Body of pancreas (tissue), 4 donors: ENCODE measurements around the gene RITA1. TPM values are rescaled to one million over a fixed set of nuclear protein-coding genes. Genes with fewer than 3 reads are reported as not detected.

Source experiments
- ATAC-seq: fragments of 150-250 bp; one replicate; pipeline ENCODE4 v1.9.1; 2016
- DNase-seq, 4 donors: peaks; one replicate each; pipeline ENCODE4 v3.0.0-alpha.2; 2019
- H3K27ac ChIP-seq, 4 donors: fragments of 200-600 bp; sonication (generic); 1 replicate in 3 of 4; 2 replicates in 1 of 4; pipeline versions ENCODE4 v1.5.1 to v1.6.1; 2016 to 2019; ENCODE audit warnings: mild to moderate bottlenecking in 1 of 4, mixed read lengths in 1 of 4, moderate library complexity in 1 of 4
- H3K27me3 ChIP-seq, 2 donors: fragments of 200-600 bp; sonication (generic); one replicate each; pipeline ENCODE4 v1.6.0; 2016; ENCODE audit warnings: mild to moderate bottlenecking in 1 of 2
- H3K36me3 ChIP-seq, 2 donors: fragments of 200-600 bp; sonication (generic); replicated peaks in 1 of 2; 2 replicates each; pipeline ENCODE4 v1.5.1; 2016; ENCODE audit warnings: low read depth in 2 of 2; ENCODE audit not compliant: insufficient read depth in 1 of 2
- H3K4me1 ChIP-seq: fragments of 200-600 bp; sonication (generic); one replicate; pipeline ENCODE4 v1.6.0; 2016
- H3K4me3 ChIP-seq, 2 donors: fragments of 200-600 bp; sonication (generic); 1 replicate in 1 of 2; 2 replicates in 1 of 2; pipeline ENCODE4 v1.5.1; 2016 to 2019
- H3K9me3 ChIP-seq, 3 donors: fragments of 200-600 bp; sonication (generic); 1 replicate in 2 of 3; 2 replicates in 1 of 3; pipeline ENCODE4 v1.5.1; 2016
- CTCF ChIP-seq, 7 experiments: fragments of 450-650 bp in 4 of 7; fragments of 200-600 bp in 3 of 7; sonication (generic) in 3 of 7; IDR thresholded peaks; one replicate each; pipeline ENCODE4 v1.5.1; 2016 to 2019; ENCODE audit warnings: antibody characterized with exemption in 7 of 7
- POLR2A ChIP-seq, 3 donors: fragments of 450-650 bp; IDR thresholded peaks; one replicate each; pipeline ENCODE4 v1.6.1; 2016; ENCODE audit warnings: antibody characterized with exemption in 3 of 3, mild to moderate bottlenecking in 2 of 3
- WGBS, 2 donors: methylation state at CpG; one replicate each; pipeline ENCODE4 v1.1.5; 2017; 5-methylcytosine and 5-hydroxymethylcytosine counted together
- intact Hi-C: fragments of 100-400 bp; cut with DNase I; formaldehyde crosslinking; loops from one replicate; pipeline ENCODE4 v1.15.1; 2023
- total RNA-seq, 2 donors: library from RNA; depleted of rRNA; stranded (reverse); fragments of >200 nt; gene quantifications; one replicate each; pipeline ENCODE4 v1.1.0, GENCODE V29; 2016

Gene RITA1
- total RNA-seq, 2 donors from 2014 or later = 6.9 to 15.3 TPM

GRCh38 chr12:113169697-113170096, 15.8 kb upstream of the RITA1 start:
- H3K4me3 ChIP-seq = no peak overlapping the region
- H3K27ac ChIP-seq = no peak overlapping the region
- 87 to 91% methylated on average over 4 to 13 of the region's 13 CpGs for WGBS, 2 donors
- no peak for ATAC-seq
- H3K9me3 ChIP-seq = no peaks in the 10 kb centered on the region
- H3K4me1 ChIP-seq = no peaks in the 10 kb centered on the region
- peaks cover 25 to 56% of the 10 kb centered on the region in 2 donors for H3K36me3 ChIP-seq
- no peaks in the 10 kb centered on the region for H3K27me3 ChIP-seq
- TF ChIP-seq POLR2A (IDR thresholded peaks at IDR 0.05) (no peak), CTCF (IDR thresholded peaks at IDR 0.05) (no peak)
- DNase-seq = no peak
- intact Hi-C loops = loop anchor here (5.0 kb wide), 1 partner anchor 117 kb away; no protein-coding TSS in a partner anchor

GRCh38 chr12:113170457-113170856, 15.1 kb upstream of the RITA1 start:
- Histone ChIP-seq H3K9me3 (no peaks in the 10 kb centered on the region), H3K27me3 (no peaks in the 10 kb centered on the region), H3K4me1 (no peaks in the 10 kb centered on the region), H3K36me3 (peaks cover 17 to 52% of the 10 kb centered on the region in 2 donors), H3K27ac (no peak overlapping the region), H3K4me3 (no peak overlapping the region)
- intact Hi-C loops = loop anchor here (5.0 kb wide), 1 partner anchor 118 kb away; no protein-coding TSS in a partner anchor
- TF ChIP-seq POLR2A (IDR thresholded peaks at IDR 0.05) (no peak), CTCF (IDR thresholded peaks at IDR 0.05) (no peak)
- ATAC-seq = no peak
- 90 to 97% methylated on average over 5 of the region's 5 CpGs for WGBS, 2 donors
- no peak for DNase-seq

GRCh38 chr12:113170926-113171325, 14.6 kb upstream of the RITA1 start:
- H3K27me3 ChIP-seq = no peaks in the 10 kb centered on the region
- TF ChIP-seq CTCF (IDR thresholded peaks at IDR 0.05) = no peak
- peaks cover 13 to 48% of the 10 kb centered on the region in 2 donors for H3K36me3 ChIP-seq
- no peak for DNase-seq
- no peaks in the 10 kb centered on the region for H3K4me1 ChIP-seq
- H3K9me3 ChIP-seq = no peaks in the 10 kb centered on the region
- no peak overlapping the region for H3K27ac ChIP-seq
- no peak for ATAC-seq
- no peak overlapping the region for H3K4me3 ChIP-seq
- WGBS, 2 donors = 90 to 91% methylated on average over 4 of the region's 4 CpGs
- intact Hi-C loops = loop anchor here (5.0 kb wide), 1 partner anchor 119 kb away; no protein-coding TSS in a partner anchor

GRCh38 chr12:113171543-113171942, 14.0 kb upstream of the RITA1 start:
- H3K9me3 ChIP-seq = no peaks in the 10 kb centered on the region
- H3K4me3 ChIP-seq = no peak overlapping the region
- no peak for TF ChIP-seq POLR2A (IDR thresholded peaks at IDR 0.05)
- TF ChIP-seq CTCF (IDR thresholded peaks at IDR 0.05) = no peak
- H3K27ac ChIP-seq = no peak overlapping the region
- H3K27me3 ChIP-seq = no peaks in the 10 kb centered on the region
- peaks cover 12 to 48% of the 10 kb centered on the region in 2 donors for H3K36me3 ChIP-seq
- DNase-seq (no peak), ATAC-seq (no peak)
- 95 to 97% methylated on average over 9 of the region's 9 CpGs for WGBS, 2 donors
- intact Hi-C loops = loop anchor here (5.0 kb wide), 1 partner anchor 119 kb away; no protein-coding TSS in a partner anchor
- H3K4me1 ChIP-seq = no peaks in the 10 kb centered on the region

- no peak for DNase-seq
- ATAC-seq = no peak
- H3K36me3 ChIP-seq = peaks cover 16 to 54% of the 10 kb centered on the region in 2 donors
- H3K4me3 ChIP-seq = no peak overlapping the region
- H3K27me3 ChIP-seq = no peaks in the 10 kb centered on the region
- TF ChIP-seq POLR2A (IDR thresholded peaks at IDR 0.05) (no peak), CTCF (IDR thresholded peaks at IDR 0.05) (no peak)
- no peaks in the 10 kb centered on the region for H3K4me1 ChIP-seq
- H3K9me3 ChIP-seq = no peaks in the 10 kb centered on the region
- H3K27ac ChIP-seq = no peak overlapping the region
- intact Hi-C loops = loop anchor here (5.0 kb wide), 1 partner anchor 120 kb away; no protein-coding TSS in a partner anchor
- 89 to 94% methylated on average over 16 to 20 of the region's 20 CpGs for WGBS, 2 donors
Observed at GRCh38 chr12:113172185-113172584, 13.3 kb upstream of the RITA1 start.
